ENCODE measurements around the gene SNRPA.

The SNRPA gene

DNA sequence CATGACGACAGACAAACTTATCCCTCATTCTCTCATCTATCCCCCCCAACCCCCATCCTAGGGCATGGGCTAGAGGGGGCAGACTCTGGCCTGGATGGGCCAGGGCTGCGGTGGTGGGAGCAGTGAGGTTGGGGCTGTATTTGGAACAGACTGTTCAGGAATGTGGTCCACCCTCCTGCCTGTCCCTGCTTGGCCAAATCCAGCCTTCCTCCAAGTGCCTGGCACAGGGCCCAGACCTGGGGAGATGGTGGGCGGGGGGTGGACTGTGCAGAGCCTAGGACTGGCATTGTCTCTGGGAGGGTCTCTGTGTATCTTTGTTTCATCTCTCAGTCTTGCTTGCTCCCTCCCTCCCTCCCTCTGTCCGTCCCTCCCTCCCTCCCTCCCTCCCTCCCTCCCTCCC is 62.2 kb downstream of the SNRPA start:
- Histone ChIP-seq H3K9me2 (ENCODE audit: low read depth, low read length) (no peaks in the 10 kb centered on the region), H3K9ac (ENCODE audit: low read length) (no peak overlapping the region), H3K4me3 (ENCODE audit: low read depth, low read length, poor library complexity, severe bottlenecking) (no peak overlapping the region), H3K27ac (ENCODE audit: low read depth, low read length, poor library complexity, severe bottlenecking) (no peak overlapping the region), H3K36me3 (ENCODE audit: insufficient read depth, low read length) (peaks cover 20% of the 10 kb centered on the region), H2AFZ (ENCODE audit: low read length) (no peak overlapping the region), H3F3A (ENCODE audit: insufficient read depth, low read length) (no peaks in the 10 kb centered on the region), H3K27me3 (ENCODE audit: insufficient read depth, low read length) (no peaks in the 10 kb centered on the region), H3K4me1 (ENCODE audit: insufficient read depth, low read length, severe bottlenecking) (peaks cover 11% of the 10 kb centered on the region), H3K4me2 (ENCODE audit: low read length) (no peak overlapping the region), H4K20me1 (ENCODE audit: insufficient read depth, low read length) (no peaks in the 10 kb centered on the region), H3K9me3 (ENCODE audit: low read length) (no peaks in the 10 kb centered on the region), H3K79me2 (ENCODE audit: insufficient read depth, low read length) (no peaks in the 10 kb centered on the region)
- TF ChIP-seq EZH2 (IDR thresholded peaks at IDR 0.05; ENCODE audit: borderline replicate concordance, low read length) = no peak
- TF ChIP-seq, protein P1, sequence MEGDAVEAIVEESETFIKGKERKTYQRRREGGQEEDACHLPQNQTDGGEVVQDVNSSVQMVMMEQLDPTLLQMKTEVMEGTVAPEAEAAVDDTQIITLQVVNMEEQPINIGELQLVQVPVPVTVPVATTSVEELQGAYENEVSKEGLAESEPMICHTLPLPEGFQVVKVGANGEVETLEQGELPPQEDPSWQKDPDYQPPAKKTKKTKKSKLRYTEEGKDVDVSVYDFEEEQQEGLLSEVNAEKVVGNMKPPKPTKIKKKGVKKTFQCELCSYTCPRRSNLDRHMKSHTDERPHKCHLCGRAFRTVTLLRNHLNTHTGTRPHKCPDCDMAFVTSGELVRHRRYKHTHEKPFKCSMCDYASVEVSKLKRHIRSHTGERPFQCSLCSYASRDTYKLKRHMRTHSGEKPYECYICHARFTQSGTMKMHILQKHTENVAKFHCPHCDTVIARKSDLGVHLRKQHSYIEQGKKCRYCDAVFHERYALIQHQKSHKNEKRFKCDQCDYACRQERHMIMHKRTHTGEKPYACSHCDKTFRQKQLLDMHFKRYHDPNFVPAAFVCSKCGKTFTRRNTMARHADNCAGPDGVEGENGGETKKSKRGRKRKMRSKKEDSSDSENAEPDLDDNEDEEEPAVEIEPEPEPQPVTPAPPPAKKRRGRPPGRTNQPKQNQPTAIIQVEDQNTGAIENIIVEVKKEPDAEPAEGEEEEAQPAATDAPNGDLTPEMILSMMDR (IDR thresholded peaks at IDR 0.05; ENCODE audit: low read length) = no peak

All from OCI-LY1 (cell line).